TTC549 (cell line): ENCODE data around the gene PTRH2.
"Not testable (repeated sequence)": the region's sequence is repeated elsewhere in the genome, so short reads cannot be mapped to it uniquely, and the experiment has no call there.

ENCODE experiments used
- FAIRE-seq: peaks from 2 replicates; lab custom pipeline; 2012; peaks lifted over from hg19 to GRCh38; lab: Jason Lieb, UNC

Gene PTRH2

DNA sequence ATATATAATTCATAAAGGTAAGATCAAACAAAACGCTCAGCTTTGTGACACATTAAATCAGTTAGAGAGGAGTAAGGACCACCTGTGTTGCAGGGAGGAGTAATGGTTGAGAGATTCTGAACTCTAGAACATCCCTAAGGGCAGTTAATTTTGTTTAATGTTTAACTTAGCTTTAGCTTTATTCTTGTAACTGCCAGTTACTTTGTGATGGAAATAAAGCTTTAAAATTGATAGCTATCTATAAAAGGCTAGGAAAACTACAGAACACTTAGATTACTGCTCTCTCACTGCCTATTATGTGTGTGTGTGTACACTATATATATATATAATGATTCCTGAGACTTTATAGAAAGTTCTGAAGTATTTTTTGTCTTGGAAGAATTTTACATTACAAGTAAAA lies 37.8 kb downstream of the PTRH2 start:
- FAIRE-seq, result no peak

DNA sequence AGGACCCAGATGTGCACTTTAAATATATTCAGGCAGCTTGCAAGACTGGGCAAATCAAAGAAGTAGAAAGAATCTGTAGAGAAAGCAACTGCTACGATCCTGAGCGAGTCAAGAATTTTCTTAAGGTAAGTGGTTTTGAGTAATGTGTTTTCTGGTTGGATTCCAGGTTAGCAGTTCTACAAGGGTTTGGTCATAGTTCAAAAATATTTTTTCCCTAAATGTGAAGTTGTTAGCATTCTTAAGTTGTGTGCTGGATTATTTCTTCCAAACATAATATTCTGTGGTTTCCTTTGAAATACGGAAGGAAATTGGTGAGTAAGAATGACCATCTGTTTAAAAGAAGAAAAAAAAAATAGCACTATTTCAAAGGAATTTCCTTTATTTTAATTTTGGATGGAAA lies 38.4 kb downstream of the PTRH2 start:
- no peak for FAIRE-seq

DNA sequence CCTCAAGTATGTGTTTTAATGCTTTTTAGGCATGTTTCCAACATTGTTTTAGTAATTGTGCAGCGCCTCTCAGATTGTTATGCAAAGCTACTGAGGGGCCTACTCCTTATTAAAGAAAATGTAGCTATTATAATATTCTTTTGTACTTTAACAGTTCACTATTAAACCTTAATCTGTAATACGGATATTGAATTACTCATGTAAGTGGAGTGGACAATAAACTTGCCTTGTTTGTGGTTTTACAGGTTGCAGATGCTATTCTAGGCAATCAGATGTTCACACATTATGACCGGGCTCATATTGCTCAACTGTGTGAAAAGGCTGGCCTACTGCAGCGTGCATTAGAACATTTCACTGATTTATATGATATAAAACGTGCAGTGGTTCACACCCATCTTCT lies 41.0 kb downstream of the PTRH2 start:
- no peak for FAIRE-seq

DNA sequence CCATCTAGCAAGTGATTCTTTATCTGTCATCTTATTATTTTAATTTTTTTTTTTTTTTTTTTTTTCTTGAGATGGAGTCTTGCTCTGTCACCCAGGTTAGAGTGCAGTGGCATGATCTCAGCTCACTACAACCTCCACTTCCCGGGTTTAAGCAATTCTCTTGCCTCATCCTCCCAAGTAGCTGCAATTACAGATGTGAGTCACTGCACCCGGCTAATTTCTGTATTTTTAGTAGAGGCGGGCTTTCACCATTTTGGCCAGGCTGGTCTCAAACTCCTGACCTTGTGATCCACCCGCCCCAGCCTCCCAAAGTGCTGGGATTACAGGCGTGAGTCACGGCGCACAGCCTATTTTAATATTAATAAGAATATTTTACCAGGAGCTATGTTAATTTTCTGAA lies 50.6 kb downstream of the PTRH2 start:
- not testable (repeated sequence) for FAIRE-seq

DNA sequence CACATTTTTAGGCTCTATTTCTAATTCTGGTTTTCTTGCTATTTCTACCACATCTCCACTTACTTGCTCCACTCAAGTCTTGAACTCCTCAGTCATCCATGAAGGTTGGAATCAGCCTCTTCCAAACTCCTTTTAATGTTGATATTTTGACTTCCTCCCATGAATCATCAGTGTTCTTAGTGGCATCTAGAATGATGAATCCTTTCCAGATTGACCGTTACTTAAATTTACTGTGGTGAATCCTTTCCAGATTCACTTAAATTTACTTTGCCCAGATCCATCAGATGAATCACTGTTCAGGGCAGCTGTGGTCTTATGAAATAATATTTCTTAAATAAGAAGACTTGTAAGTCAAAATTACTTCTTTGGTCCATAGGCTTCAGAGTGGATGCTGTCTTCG lies 55.1 kb downstream of the PTRH2 start:
- FAIRE-seq, result no peak

DNA sequence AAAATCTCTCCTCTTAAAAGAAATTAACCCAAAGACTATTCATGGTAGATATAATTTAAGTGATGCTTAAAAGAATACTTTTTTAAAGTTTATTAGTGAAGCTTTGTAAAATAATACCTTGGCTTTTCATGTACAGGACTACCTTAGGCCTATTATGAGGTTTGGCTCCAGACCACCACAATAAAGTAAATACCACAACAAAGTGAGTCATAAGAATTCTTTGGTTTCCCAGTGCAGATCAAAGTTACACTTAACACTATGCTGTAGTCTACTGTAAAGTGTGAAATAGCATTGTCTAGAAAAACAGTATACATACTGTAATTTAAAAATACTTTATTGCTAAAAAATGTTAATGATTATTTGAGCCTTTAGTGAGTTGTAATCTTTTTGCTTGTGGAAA lies 55.9 kb downstream of the PTRH2 start:
- FAIRE-seq, result no peak

DNA sequence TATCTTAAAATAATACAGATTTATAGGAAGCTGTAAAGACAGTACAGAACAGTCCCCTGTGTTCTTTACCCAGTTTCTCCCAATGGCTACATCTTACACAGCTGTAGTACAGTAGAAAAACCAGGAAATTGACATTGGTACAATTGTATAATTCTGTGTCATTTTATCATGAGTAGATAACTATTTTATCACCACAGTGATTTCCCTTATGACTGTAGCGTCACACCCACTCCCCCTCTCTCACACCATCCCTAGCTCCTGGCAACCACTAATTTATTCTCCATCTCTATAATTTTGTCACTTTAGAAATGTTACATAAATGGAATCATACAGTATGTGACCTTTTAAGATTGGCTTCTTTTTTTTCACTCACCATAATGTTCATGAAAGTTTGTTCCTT lies 56.6 kb downstream of the PTRH2 start:
- FAIRE-seq, result no peak

DNA sequence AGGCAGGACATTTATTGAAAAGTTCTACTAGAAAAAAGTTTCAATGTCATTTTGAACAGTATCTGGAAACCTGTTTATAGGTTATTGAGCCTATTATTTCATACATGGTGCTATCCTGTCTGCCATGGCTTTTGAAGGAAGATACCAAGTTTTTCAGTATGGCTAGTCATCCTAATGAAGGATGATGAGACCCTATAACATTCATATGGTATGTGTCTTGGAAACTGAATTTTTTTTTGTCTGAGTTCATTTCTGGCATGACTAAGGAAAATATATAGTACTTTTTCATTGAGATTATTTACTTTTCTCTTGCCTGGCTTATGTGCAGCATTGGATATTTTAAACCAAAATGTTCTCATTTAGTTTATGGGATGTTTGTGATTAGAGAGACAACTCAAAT lies 57.3 kb downstream of the PTRH2 start:
- no peak for FAIRE-seq
